ENCODE data around the gene SPG21. TPM values are rescaled to one million over a fixed set of nuclear protein-coding genes. Genes with fewer than 3 reads are reported as not detected.

SPG21 gene
- total RNA-seq, 1 experiment from 2014 or later: 66.6 TPM

- no CpG with 5 or more reads among the region's 9 CpGs for WGBS (ENCODE audit: extremely low coverage, insufficient read length, low lambda C conversion rate)
- Histone ChIP-seq H2BK120ac (ENCODE audit: low read depth, low read length, poor library complexity, severe bottlenecking) (no peak overlapping the region), H2BK5ac (ENCODE audit: insufficient read length, low read length) (no peak overlapping the region), H3K23me2 (ENCODE audit: insufficient read length, low read depth, low read length, poor library complexity, severe bottlenecking) (peaks cover 2% of the 10 kb centered on the region), H2AFZ (ENCODE audit: low read length) (no peak overlapping the region), H4K91ac (ENCODE audit: insufficient read length, low read depth, low read length) (no peak overlapping the region), H3K79me1 (ENCODE audit: insufficient read depth, low read depth, low read length, poor library complexity, severe bottlenecking) (no peaks in the 10 kb centered on the region), H4K8ac (replicated peaks; ENCODE audit: insufficient read length, low read depth, low read length) (no peak overlapping the region), H3K4me2 (ENCODE audit: insufficient read depth, insufficient read length, low read length) (no peak overlapping the region), H3K27me3 (ENCODE audit: insufficient read depth, low read length) (no peaks in the 10 kb centered on the region; the same call in 1 of the 2 replicates), H3K9me3 (ENCODE audit: control insufficient read depth, low read depth, low read length) (no peaks in the 10 kb centered on the region), H3K9ac (ENCODE audit: extremely low read depth, insufficient read length, low read length) (no peak overlapping the region), H3K27ac (ENCODE audit: insufficient read length, low read depth, low read length) (no peak overlapping the region), H3K4me1 (ENCODE audit: insufficient read depth, low read length) (peaks cover 10% of the 10 kb centered on the region; the same call in 1 of the 2 replicates), H3K14ac (ENCODE audit: insufficient read depth, low read length) (no peak overlapping the region), H2BK12ac (ENCODE audit: insufficient read length, low read depth, low read length) (no peak overlapping the region), H3K18ac (ENCODE audit: insufficient read length, low read depth, low read length) (no peak overlapping the region), H3K23ac (ENCODE audit: insufficient read length, low read depth, low read length) (no peak overlapping the region), H3T11ph (ENCODE audit: low read length) (no peak overlapping the region), H2BK20ac (ENCODE audit: low read depth, low read length, poor library complexity, severe bottlenecking) (no peak overlapping the region), H2AK5ac (ENCODE audit: insufficient read length, low read length) (no peak overlapping the region), H4K20me1 (ENCODE audit: control insufficient read depth, insufficient read depth, insufficient read length) (no peaks in the 10 kb centered on the region), H3K79me2 (ENCODE audit: insufficient read depth, low read length) (no peaks in the 10 kb centered on the region), H3K4ac (ENCODE audit: low read depth, low read length) (no peak overlapping the region), H3K56ac (ENCODE audit: insufficient read length, low read depth, low read length) (no peak overlapping the region), H4K5ac (ENCODE audit: insufficient read length, low read depth, low read length) (no peak overlapping the region), H2BK15ac (ENCODE audit: low read depth, low read length) (no peak overlapping the region)
- peaks cover 31% of the 10 kb centered on the region for H3K27me3 Mint-ChIP-seq (ENCODE audit: low read depth)
- no peaks in the 10 kb centered on the region for H3K9me3 Mint-ChIP-seq
- TF ChIP-seq CTCF (conservative IDR thresholded peaks at IDR 0.05): no peak
- no peak overlapping the region for H3K4me3 Mint-ChIP-seq
- peaks cover 42 to 56% of the 10 kb centered on the region in 2 experiments for H3K4me1 Mint-ChIP-seq
- H3K36me3 Mint-ChIP-seq (ENCODE audit: insufficient read depth in 1 of 3, low read depth in 3 of 3): peaks cover 2 to 4% (median 2%) of the 10 kb centered on the region in 3 experiments; a peak in 1 of 7 replicates
- DNase-seq: no peak
- H3K27ac Mint-ChIP-seq: peak overlapping the region in 1 of 3 experiments; percentile 67; a peak in 2 of 7 replicates
These were observed 72.5 kb downstream of the SPG21 start for GRCh38 chr15:64917211-64917610.
